Subcutaneous abdominal adipose tissue (tissue), 5 donors: ENCODE measurements around the gene PAH.
A peak's percentile ranks its signal among the peaks of the same experiment; 100 is the strongest.

Experiments used
- H3K27ac ChIP-seq: one replicate; pipeline ENCODE4 v1.7.0; 2013; ENCODE audit warnings: low read depth, mild to moderate bottlenecking, inconsistent platforms, low read length, moderate library complexity
- H3K27me3 ChIP-seq, 5 donors: one replicate each; pipeline ENCODE4 v1.7.0; 2013; ENCODE audit warnings: low read length in 5 of 5, inconsistent platforms in 1 of 5; ENCODE audit not compliant: control insufficient read depth in 5 of 5, insufficient read depth in 4 of 5
- H3K36me3 ChIP-seq, 5 donors: one replicate each; pipeline ENCODE4 v1.7.0; 2013; ENCODE audit warnings: low read length in 5 of 5; ENCODE audit not compliant: control insufficient read depth in 5 of 5, insufficient read depth in 5 of 5
- H3K4me1 ChIP-seq, 5 donors: one replicate each; pipeline ENCODE4 v1.7.0; 2013; ENCODE audit warnings: low read length in 5 of 5, mild to moderate bottlenecking in 3 of 5, moderate library complexity in 1 of 5; ENCODE audit not compliant: control insufficient read depth in 5 of 5, insufficient read depth in 5 of 5
- H3K4me3 ChIP-seq, 5 donors: one replicate each; pipeline ENCODE4 v1.7.0; 2013; ENCODE audit warnings: low read length in 5 of 5, low read depth in 1 of 5
- H3K9ac ChIP-seq, 5 donors: one replicate each; pipeline ENCODE4 v1.7.0; 2013; ENCODE audit warnings: low read length in 5 of 5, mild to moderate bottlenecking in 4 of 5, moderate library complexity in 3 of 5
- H3K9me3 ChIP-seq, 5 donors: one replicate each; pipeline ENCODE4 v1.7.0; 2013; ENCODE audit warnings: low read length in 5 of 5; ENCODE audit not compliant: control insufficient read depth in 5 of 5
- donor health status: healthy.
- donor health status: healthy.
- donor health status: healthy.
- donor health status: healthy.
- donor health status: healthy.

PAH gene

DNA sequence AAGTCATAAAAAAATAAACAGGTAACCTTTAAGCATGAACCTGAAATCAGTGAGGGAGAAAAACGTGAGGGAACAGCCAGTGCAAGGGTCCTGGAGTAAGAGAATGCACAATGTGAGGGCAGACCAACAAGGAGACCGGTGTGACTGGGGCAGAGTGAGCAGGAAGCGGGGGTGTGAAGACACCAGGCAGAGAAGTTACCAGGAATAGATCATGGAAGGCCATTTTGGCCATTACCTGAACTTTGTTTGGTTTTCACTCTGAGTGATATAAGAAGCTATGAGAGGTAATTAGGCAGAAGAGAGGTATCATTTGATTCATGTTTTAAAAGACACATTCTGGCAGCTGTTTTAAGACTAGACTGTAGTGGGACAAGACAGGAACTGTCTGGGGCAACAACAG lies 15.0 kb downstream of the PAH start:
- no peak overlapping the region for H3K4me3 ChIP-seq
- H3K27me3 ChIP-seq: no peaks in the 10 kb centered on the region
- H3K4me1 ChIP-seq: no peaks in the 10 kb centered on the region
- no peaks in the 10 kb centered on the region for H3K36me3 ChIP-seq
- no peak overlapping the region for H3K9ac ChIP-seq
- no peaks in the 10 kb centered on the region for H3K9me3 ChIP-seq
- H3K27ac ChIP-seq: no peak overlapping the region

DNA sequence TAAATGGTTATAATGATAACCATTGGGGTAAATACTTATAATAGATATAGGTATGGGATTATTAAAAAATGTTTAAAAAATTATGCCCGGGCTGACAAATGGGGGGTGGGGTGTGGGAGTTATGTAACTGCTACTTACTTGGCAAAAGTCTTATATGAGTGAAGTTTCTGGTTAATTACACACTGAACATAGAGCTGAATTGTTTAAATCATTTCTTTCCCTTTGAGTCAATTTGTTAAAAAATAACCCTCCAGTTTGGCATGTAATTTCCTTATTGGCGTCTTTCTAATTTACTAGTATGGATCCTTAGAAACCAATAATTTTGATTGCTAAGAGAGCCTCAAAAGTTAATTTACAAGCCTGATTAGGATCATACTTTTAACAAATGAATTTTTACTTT lies 16.7 kb downstream of the PAH start:
- H3K4me1 ChIP-seq: no peaks in the 10 kb centered on the region
- H3K36me3 ChIP-seq: no peaks in the 10 kb centered on the region
- H3K9ac ChIP-seq: no peak overlapping the region
- no peak overlapping the region for H3K4me3 ChIP-seq
- no peaks in the 10 kb centered on the region for H3K9me3 ChIP-seq
- no peak overlapping the region for H3K27ac ChIP-seq
- H3K27me3 ChIP-seq: no peaks in the 10 kb centered on the region

DNA sequence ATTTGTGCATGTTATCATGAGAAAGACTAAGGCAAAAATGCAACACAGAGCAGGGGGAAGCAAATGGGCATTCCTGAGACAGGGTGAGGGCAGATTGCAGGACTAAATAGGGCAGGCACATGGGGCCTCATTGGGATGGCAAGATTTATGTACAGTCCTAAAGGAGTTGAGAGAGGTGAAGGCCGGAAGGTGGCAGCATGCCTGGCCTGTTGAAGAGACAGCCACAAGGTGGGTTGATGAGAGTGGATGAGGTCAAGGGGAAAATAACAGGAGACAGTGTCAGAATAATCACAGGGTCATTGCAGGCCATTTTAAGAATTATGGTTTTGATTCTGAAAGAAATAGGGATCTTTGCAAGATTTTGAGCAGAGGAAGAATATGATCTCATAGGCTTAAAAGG lies 21.0 kb downstream of the PAH start:
- Histone ChIP-seq H3K4me1 (no peaks in the 10 kb centered on the region), H3K27ac (no peak overlapping the region), H3K36me3 (no peaks in the 10 kb centered on the region), H3K4me3 (no peak overlapping the region), H3K9me3 (no peaks in the 10 kb centered on the region), H3K9ac (no peak overlapping the region), H3K27me3 (peaks cover 0 to 1% (median 0%) of the 10 kb centered on the region in 5 donors)

DNA sequence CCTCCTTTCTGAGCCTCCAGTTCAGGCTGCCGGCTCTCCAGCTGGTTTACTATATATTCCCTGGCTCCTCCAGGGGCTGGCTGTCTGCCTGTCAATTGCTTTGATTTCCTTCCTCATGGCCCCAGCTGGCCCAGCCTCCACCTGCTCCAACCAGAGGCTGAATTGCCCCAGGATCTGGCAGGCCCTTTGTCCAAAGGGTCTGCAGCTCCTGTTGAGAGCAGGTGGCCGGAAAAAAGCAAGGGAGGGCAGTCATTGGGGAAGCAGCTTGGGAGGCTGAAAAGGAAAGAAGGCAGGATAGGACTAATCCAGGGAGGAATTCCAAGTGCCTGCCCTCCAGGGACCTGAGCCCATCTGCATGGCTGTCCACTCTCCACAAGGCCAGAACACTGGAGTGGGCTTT lies 25.3 kb downstream of the PAH start:
- Histone ChIP-seq H3K27ac (no peak overlapping the region), H3K36me3 (no peaks in the 10 kb centered on the region), H3K4me3 (no peak overlapping the region), H3K27me3 (peaks cover 0 to 2% (median 0%) of the 10 kb centered on the region in 5 donors), H3K4me1 (no peaks in the 10 kb centered on the region), H3K9ac (no peak overlapping the region), H3K9me3 (no peaks in the 10 kb centered on the region)

DNA sequence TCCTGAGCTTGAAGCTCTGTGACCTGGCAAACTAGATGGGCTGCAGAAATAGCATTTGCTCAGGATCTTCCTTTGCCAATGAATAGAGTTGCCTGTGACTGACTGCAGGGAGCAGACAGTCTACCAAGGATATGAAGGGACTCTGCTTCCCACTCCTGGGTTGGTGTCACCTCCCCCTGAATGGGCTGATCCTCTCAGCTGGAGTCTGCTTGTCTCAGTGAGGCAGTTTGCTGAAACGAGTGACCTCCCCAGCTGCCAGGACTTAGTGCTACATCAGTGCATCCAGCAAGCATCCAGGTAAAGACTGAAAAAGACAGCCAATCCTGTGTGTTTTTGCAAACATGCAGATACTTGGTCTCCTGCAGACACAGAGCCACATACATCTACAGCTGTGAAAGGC lies 28.5 kb downstream of the PAH start:
- H3K4me3 ChIP-seq: no peak overlapping the region
- H3K27ac ChIP-seq: no peak overlapping the region
- no peaks in the 10 kb centered on the region for H3K9me3 ChIP-seq
- H3K27me3 ChIP-seq: peaks cover 0 to 8% (median 2%) of the 10 kb centered on the region in 5 donors
- no peak overlapping the region for H3K9ac ChIP-seq
- H3K4me1 ChIP-seq: no peaks in the 10 kb centered on the region
- no peaks in the 10 kb centered on the region for H3K36me3 ChIP-seq

DNA sequence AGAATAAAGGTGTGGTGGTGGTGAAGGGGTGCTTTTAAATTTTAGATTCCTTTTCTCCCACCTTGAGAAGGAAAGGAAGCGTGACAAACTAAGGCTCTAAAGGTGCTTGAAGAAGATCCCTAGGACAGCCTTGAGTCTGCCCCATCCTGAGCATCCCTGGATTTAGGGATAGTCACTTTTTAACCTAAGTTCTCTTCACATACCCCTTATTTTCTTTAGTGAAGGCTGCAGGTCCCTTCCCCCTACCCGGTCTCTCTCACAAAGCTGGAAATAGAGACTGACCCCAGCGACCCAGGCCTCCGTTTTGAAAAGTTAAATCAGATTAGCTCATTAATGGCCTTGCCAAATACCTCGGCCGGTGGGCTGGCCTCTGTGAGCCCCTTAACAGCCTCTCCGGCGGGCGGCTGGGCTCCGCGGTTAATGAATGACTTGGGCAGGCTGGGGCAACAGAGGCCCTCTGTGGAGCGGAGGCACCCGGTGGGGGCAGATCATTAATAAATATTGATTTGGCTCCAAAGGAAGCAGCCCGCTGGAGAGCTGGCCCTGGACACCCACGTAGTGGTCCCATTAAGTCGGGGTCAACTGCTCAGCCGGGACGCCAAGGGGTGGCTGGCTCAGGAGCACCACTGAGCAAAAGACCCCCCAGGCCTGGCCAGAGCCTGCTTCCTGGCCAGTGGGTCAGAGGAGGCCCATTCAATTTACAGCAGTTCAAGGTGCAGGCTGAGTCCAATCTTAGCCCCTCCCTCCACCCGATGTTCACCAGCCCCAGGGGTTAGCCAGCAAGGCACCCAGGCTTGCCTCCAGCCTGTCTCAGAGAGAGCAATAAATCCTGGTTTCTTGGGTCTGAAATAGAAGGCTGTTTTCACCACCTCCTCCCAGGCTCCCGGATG lies 31.8 kb downstream of the PAH start:
- H3K4me1 ChIP-seq: no peaks in the 10 kb centered on the region
- H3K4me3 ChIP-seq: no peak overlapping the region
- no peak overlapping the region for H3K9ac ChIP-seq
- no peak overlapping the region for H3K27ac ChIP-seq
- peaks cover 0 to 8% (median 4%) of the 10 kb centered on the region in 5 donors for H3K27me3 ChIP-seq
- H3K9me3 ChIP-seq: no peaks in the 10 kb centered on the region
- no peaks in the 10 kb centered on the region for H3K36me3 ChIP-seq

DNA sequence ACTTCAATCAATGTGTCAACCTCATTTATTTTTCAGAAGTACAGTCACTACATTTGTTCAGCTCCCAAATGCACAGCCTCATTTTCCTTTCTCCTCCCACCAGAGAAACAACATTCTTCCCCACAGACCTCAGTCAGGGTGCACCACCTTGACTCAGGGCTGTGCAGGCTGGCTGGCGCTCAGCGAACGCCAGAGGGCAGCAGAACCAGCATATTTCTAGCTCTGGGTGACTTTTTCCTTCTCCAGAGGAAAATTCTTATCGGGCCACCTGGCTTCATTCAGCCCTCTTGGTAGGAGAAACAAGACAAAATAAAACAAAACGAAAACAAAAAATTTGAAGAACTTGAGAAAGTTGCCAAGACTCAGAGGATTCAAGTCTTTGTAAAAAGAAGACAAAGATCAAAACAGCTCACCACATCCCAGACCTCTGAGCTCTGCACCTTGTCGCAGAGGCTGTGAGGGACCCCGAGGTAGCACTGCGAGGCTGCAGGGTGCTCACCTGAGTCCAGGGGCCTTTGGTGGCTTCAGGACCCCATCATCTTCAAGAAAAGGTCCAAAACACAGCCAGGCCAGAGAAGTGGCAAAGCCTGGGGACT lies 33.7 kb downstream of the PAH start:
- no peaks in the 10 kb centered on the region for H3K36me3 ChIP-seq
- no peak overlapping the region for H3K4me3 ChIP-seq
- peaks cover 0 to 5% (median 4%) of the 10 kb centered on the region in 5 donors for H3K4me1 ChIP-seq
- no peaks in the 10 kb centered on the region for H3K9me3 ChIP-seq
- H3K27ac ChIP-seq: no peak overlapping the region
- H3K9ac ChIP-seq: no peak overlapping the region
- peaks cover 0 to 8% (median 6%) of the 10 kb centered on the region in 5 donors for H3K27me3 ChIP-seq

DNA sequence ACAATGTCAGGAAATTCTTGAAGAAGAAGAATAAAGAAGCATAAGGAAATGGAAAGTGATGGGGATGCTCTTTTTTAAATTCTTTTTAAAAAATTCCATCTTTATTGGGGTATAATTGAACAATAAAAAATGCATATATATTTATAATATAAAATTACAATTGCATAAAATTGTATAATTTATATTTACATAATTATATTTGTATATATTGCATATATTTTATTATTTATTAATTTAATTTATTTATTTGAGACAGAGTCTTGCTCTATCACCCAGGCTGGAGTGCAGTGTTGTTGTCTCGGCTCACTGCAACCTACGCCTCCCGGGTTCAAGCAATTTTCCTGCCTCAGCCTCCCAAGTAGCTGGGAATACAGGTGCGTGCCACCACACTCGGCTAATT lies 36.3 kb downstream of the PAH start:
- H3K4me1 ChIP-seq: peaks cover 0 to 5% (median 4%) of the 10 kb centered on the region in 5 donors

DNA sequence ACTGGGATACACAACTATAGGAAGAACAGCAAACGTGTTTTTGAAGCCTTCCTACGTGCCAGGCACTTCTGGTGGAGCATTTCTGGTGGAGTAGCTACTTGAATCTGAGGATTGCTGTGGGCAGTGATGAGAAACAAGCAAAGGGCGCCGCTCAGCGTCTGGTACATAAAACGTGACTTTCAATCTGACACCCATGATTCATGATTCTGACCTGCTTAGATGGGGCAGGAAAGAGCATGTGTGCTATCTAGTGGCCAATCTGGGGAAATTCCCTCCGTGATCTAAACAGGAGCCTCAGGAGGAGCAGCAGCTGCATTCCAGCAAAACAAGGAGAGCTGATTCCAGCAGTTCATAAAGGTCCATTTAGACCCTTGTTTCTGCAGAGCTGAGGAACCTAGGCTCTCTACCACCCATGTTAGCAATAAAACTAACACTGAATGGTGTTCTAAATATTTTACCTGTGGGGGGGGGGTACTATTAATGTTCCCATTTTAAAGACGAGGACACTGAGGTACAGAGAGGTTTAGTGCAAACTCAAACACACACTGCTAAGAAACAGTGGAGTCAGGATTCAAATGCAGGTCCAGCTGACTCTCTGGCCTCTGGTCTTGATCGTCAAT lies 37.8 kb downstream of the PAH start:
- Histone ChIP-seq H3K27me3 (peaks cover 0 to 7% (median 0%) of the 10 kb centered on the region in 5 donors), H3K9ac (no peak overlapping the region), H3K27ac (no peak overlapping the region), H3K4me3 (peak overlapping the region in 1 of 5 donors; percentile 12), H3K36me3 (no peaks in the 10 kb centered on the region), H3K4me1 (peaks cover 0 to 5% (median 4%) of the 10 kb centered on the region in 5 donors), H3K9me3 (no peaks in the 10 kb centered on the region)

More for the DNA sequence above, 36.3 kb downstream of the PAH start:
- H3K27me3 ChIP-seq: peaks cover 0 to 7% (median 5%) of the 10 kb centered on the region in 5 donors
- no peaks in the 10 kb centered on the region for H3K36me3 ChIP-seq
- no peak overlapping the region for H3K27ac ChIP-seq
- H3K4me3 ChIP-seq: no peak overlapping the region
- no peak overlapping the region for H3K9ac ChIP-seq
- H3K9me3 ChIP-seq: no peaks in the 10 kb centered on the region

DNA sequence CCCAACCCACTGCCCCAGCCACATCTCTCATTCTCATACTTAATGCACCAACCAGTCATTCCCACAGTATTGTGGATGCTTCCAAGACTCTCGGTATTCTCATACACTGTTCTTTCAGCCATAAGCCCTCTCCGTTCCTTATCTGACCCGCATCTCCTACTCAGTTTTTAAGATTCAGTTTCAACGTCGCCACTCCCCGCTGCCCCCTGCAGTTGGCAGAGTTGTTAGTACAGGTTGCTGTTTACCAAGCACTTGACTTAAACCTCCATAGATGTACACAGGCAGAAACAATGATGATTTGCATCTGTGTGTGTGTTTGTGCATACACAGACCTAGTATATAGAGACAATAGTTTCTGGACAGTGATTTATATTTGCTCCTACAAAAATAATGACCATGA lies 40.2 kb downstream of the PAH start:
- no peaks in the 10 kb centered on the region for H3K9me3 ChIP-seq
- no peak overlapping the region for H3K4me3 ChIP-seq
- H3K36me3 ChIP-seq: no peaks in the 10 kb centered on the region
- no peak overlapping the region for H3K27ac ChIP-seq
- peaks cover 0 to 5% (median 4%) of the 10 kb centered on the region in 5 donors for H3K4me1 ChIP-seq
- no peak overlapping the region for H3K9ac ChIP-seq
- H3K27me3 ChIP-seq: peaks cover 0 to 3% (median 0%) of the 10 kb centered on the region in 5 donors
